ENCODE measurements around the gene SLC38A1. TPM values are rescaled to one million over a fixed set of nuclear protein-coding genes. Genes with fewer than 3 reads are reported as not detected.

Gene SLC38A1
- polyA plus RNA-seq, 1 of the 3 experiments (the other 2 are of a cell fraction) = 20.7 TPM

DNA sequence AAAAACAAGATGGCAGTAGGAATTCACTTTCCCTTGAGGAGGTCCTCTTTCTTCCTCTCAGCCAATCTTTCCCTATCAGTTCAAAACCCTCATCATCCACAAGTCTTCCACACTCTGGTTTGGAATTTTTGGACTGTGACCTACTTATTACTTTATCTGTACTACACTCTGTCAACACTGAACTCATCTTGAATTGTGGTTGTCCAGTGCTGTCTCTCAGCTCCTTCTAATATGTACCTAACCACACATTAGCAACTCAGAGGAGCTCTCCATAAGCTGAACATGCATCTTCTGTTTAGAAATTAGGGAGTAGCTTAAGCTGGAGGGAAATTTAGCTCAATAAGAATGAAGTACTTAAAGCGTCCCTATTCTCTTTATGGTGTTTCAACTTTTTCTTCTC, 34.8 kb downstream of the SLC38A1 start (continued):
- no peak for TF ChIP-seq MEF2A (IDR thresholded peaks at IDR 0.05; ENCODE audit: borderline replicate concordance, low read depth)
- TF ChIP-seq ELF1 (IDR thresholded peaks at IDR 0.05) = no peak
- no peak for TF ChIP-seq EZH2phosphoT487 (IDR thresholded peaks at IDR 0.05; ENCODE audit: borderline replicate concordance, low read depth)
- no peak for TF ChIP-seq FOXM1 (IDR thresholded peaks at IDR 0.05; ENCODE audit: low read depth)
- TF ChIP-seq NFIC (IDR thresholded peaks at IDR 0.05; ENCODE audit: borderline replicate concordance) = no peak

DNA sequence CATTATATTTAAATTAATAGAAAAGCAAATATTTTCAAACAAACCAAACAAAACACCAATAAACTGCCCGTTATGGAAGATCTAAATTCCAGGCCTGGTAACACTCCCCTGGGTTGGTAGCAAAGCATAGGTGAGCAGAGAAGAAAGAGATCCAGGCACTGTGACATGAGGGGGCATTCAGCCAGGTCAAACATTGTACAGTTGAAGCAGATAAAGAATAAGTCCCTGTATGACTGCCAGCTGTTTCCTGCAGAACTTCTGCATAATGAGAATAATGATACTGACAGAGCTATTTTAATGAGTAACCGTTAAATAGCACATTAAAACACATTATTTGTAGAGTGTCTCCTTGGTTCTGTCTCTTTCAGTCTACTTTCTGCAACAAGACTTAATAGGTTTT, 35.4 kb downstream of the SLC38A1 start:
- DNase-seq = no peak
- CTCF ChIA-PET = no interaction called here
- H2AFZ ChIP-seq (ENCODE audit: low read depth) = no peak overlapping the region
- H4K20me1 ChIP-seq (ENCODE audit: insufficient read depth) = 0 out of 2 replicates have a peak, but pooled peaks cover 3% of the 10 kb centered on the region
- no peak overlapping the region for H3K4me2 ChIP-seq
- no peak overlapping the region; a peak in 1 of 4 replicates for H3K27ac ChIP-seq (ENCODE audit: low read depth in 2 of 2, low read length in 1 of 2)
- no peaks in the 10 kb centered on the region; a peak in 2 of 4 replicates for H3K4me1 ChIP-seq (ENCODE audit: control insufficient read depth in 1 of 2, insufficient read depth in 2 of 2, low read depth in 1 of 2, low read length in 1 of 2)
- no peak overlapping the region for H3K9ac ChIP-seq
- H3K9me2 ChIP-seq = no peaks in the 10 kb centered on the region
- H3K79me2 ChIP-seq (ENCODE audit: insufficient read depth) = peaks cover 34% of the 10 kb centered on the region; the same call in 1 of the 2 replicates
- no peak overlapping the region for H3K4me3 ChIP-seq (ENCODE audit: low read depth in 2 of 2, low read length in 1 of 2)
- H3K27me3 ChIP-seq (ENCODE audit: insufficient read depth) = no peaks in the 10 kb centered on the region
- POLR2A ChIA-PET = no interaction called here
- 89% methylated on average over 2 of the region's 2 CpGs for WGBS (ENCODE audit: low lambda C conversion rate)
- H3F3A ChIP-seq (replicated peaks; ENCODE audit: insufficient read depth) = no peaks in the 10 kb centered on the region
- peaks cover 47 to 50% of the 10 kb centered on the region in 2 experiments for H3K36me3 ChIP-seq (replicated peaks in 1 of 2; ENCODE audit: control insufficient read depth in 1 of 2, insufficient read depth in 2 of 2, low read length in 1 of 2)
- no peak for TF ChIP-seq JUND (IDR thresholded peaks at IDR 0.05)
- TF ChIP-seq, protein P1, sequence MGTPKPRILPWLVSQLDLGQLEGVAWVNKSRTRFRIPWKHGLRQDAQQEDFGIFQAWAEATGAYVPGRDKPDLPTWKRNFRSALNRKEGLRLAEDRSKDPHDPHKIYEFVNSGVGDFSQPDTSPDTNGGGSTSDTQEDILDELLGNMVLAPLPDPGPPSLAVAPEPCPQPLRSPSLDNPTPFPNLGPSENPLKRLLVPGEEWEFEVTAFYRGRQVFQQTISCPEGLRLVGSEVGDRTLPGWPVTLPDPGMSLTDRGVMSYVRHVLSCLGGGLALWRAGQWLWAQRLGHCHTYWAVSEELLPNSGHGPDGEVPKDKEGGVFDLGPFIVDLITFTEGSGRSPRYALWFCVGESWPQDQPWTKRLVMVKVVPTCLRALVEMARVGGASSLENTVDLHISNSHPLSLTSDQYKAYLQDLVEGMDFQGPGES (IDR thresholded peaks at IDR 0.05; ENCODE audit: low read depth, low read length) = no peak
- TF ChIP-seq SMC3 (IDR thresholded peaks at IDR 0.05; ENCODE audit: low read depth, low read length) = no peak
- no peak for TF ChIP-seq TEAD4 (IDR thresholded peaks at IDR 0.05; ENCODE audit: borderline replicate concordance, insufficient read depth)
- TF ChIP-seq, protein P2, sequence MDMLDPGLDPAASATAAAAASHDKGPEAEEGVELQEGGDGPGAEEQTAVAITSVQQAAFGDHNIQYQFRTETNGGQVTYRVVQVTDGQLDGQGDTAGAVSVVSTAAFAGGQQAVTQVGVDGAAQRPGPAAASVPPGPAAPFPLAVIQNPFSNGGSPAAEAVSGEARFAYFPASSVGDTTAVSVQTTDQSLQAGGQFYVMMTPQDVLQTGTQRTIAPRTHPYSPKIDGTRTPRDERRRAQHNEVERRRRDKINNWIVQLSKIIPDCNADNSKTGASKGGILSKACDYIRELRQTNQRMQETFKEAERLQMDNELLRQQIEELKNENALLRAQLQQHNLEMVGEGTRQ (IDR thresholded peaks at IDR 0.05; ENCODE audit: borderline replicate concordance, low read depth, low read length) = no peak
- TF ChIP-seq TAF1 (IDR thresholded peaks at IDR 0.05; ENCODE audit: borderline replicate concordance, low read depth, low read length) = no peak
- no peak for TF ChIP-seq CHD2 (IDR thresholded peaks at IDR 0.05; ENCODE audit: low read length, partially characterized antibody)
- no peak for TF ChIP-seq RFX5 (IDR thresholded peaks at IDR 0.05; ENCODE audit: low read length)
- no peak for TF ChIP-seq TCF12 (IDR thresholded peaks at IDR 0.05)
- no peak for TF ChIP-seq NFIC (IDR thresholded peaks at IDR 0.05; ENCODE audit: borderline replicate concordance)
- TF ChIP-seq MXI1 (IDR thresholded peaks at IDR 0.05; ENCODE audit: low read depth, low read length) = no peak
- H3K9me3 ChIP-seq = no peaks in the 10 kb centered on the region

DNA sequence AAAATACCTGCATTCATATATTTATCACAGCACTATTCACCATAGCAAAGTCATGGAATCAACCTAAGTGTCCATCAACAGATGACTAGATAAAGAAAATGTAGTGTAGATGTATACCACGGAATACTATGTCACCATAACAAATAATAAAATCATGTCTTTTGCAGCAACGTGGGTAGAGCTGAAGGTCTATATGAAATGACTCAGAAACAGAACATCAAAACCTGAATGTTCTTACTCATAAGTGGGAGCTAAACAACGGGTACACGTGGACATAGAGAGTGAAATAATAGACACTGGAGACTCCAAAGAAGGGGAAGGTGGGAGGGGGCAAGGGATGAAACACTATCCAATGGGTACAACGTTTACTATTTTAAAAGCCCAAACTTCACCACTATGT, 37.9 kb downstream of the SLC38A1 start:
- Histone ChIP-seq H3K79me2 (ENCODE audit: insufficient read depth) (peaks cover 23% of the 10 kb centered on the region; the same call in 1 of the 2 replicates), H3K27ac (ENCODE audit: low read depth in 2 of 2, low read length in 1 of 2) (no peak overlapping the region), H3K4me1 (ENCODE audit: control insufficient read depth in 1 of 2, insufficient read depth in 2 of 2, low read depth in 1 of 2, low read length in 1 of 2) (no peaks in the 10 kb centered on the region; a peak in 2 of 4 replicates), H3K9ac (no peak overlapping the region), H3F3A (replicated peaks; ENCODE audit: insufficient read depth) (no peaks in the 10 kb centered on the region), H3K9me3 (no peaks in the 10 kb centered on the region), H3K9me2 (no peaks in the 10 kb centered on the region; the same call in 1 of the 2 replicates), H3K27me3 (ENCODE audit: insufficient read depth) (no peaks in the 10 kb centered on the region), H2AFZ (ENCODE audit: low read depth) (no peak overlapping the region), H3K4me3 (ENCODE audit: low read depth in 2 of 2, low read length in 1 of 2) (no peak overlapping the region), H3K4me2 (no peak overlapping the region), H3K36me3 (replicated peaks in 1 of 2; ENCODE audit: control insufficient read depth in 1 of 2, insufficient read depth in 2 of 2, low read length in 1 of 2) (peaks cover 45 to 64% of the 10 kb centered on the region in 2 experiments), H4K20me1 (ENCODE audit: insufficient read depth) (0 out of 2 replicates have a peak, but pooled peaks cover 3% of the 10 kb centered on the region)
- CTCF ChIA-PET = no interaction called here
- no peak for DNase-seq
- TF ChIP-seq, protein P3, sequence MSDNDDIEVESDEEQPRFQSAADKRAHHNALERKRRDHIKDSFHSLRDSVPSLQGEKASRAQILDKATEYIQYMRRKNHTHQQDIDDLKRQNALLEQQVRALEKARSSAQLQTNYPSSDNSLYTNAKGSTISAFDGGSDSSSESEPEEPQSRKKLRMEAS (IDR thresholded peaks at IDR 0.05; ENCODE audit: low read depth) = no peak
- TF ChIP-seq JUND (IDR thresholded peaks at IDR 0.05) (no peak), TEAD4 (IDR thresholded peaks at IDR 0.05; ENCODE audit: borderline replicate concordance, insufficient read depth) (no peak), FOSL2 (IDR thresholded peaks at IDR 0.05; ENCODE audit: borderline replicate concordance, low read depth) (no peak), FOXM1 (IDR thresholded peaks at IDR 0.05; ENCODE audit: low read depth) (no peak), RCOR1 (IDR thresholded peaks at IDR 0.05; ENCODE audit: low read length) (no peak)
- TF ChIP-seq, protein P4, sequence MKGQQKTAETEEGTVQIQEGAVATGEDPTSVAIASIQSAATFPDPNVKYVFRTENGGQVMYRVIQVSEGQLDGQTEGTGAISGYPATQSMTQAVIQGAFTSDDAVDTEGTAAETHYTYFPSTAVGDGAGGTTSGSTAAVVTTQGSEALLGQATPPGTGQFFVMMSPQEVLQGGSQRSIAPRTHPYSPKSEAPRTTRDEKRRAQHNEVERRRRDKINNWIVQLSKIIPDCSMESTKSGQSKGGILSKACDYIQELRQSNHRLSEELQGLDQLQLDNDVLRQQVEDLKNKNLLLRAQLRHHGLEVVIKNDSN (IDR thresholded peaks at IDR 0.05; ENCODE audit: borderline replicate concordance, low read depth) = no peak
- WGBS (ENCODE audit: low lambda C conversion rate) = 93% methylated on average over 5 of the region's 5 CpGs
- POLR2A ChIA-PET = no interaction called here

Data from SK-N-SH (cell line).